IPS DF 4.7 (cell line): ENCODE measurements around the gene INTU.

Source experiments
- DNase-seq: peaks from one replicate; pipeline ENCODE4 v3.0.0-alpha.2; 2013; ENCODE audit warnings: low spot score; ENCODE audit errors: extremely low read depth

The INTU gene

DNA sequence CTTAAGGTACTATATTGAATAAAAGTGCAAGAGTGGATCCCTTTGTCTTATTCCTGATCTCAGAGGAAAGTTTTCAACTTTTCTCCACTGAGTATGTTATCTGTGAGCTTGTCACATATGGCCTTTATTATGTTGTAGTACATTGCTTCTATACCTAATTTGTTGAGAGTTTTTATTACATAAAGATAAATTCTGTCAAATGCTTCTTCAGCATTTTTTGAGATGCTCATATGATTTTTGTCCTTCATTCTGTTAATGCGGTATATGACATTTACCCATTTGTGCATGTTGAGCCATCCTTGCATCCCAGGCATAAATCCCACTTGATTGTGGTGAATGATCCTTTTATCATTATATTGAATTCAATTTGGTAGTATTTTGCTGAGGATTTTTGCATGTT lies 108.5 kb downstream of the INTU start:
- no peak for DNase-seq

DNA sequence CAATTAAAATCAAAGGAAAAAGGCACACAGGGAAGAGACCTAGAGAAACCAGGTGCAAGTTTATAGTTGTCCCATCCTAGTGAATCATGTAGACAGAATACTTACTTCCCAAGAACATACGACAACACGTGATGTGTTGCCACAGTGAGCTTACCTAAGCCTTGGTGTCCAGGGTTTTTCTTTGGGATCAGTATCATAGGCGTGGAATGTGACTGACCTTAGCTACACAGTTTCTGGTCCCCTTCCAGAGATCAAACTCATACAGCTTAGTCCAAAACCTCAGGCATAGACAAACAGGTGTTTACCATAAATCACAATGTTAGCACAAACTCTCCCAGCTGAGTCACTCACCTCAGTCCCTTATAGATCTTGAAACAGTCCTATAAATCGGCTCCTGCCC lies 115.1 kb downstream of the INTU start:
- DNase-seq, result no peak

DNA sequence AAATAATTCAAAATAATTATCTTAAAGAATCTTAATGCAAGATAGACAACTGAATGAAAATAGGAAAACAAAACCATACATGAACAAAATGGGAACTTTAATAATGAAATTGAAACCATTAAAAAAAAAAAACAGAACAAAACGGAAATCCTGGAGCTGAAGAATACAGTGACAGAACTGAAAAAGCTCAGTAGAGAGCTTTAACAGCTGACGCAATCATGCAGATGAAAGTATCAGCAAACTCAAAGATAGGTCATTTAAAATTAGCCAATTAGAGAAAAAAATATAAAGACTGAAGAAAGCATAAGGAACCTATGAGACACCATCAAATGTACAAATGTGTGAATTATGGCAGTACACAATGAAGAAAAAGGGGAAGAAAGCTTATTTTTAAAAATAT lies 116.2 kb downstream of the INTU start:
- no peak for DNase-seq

DNA sequence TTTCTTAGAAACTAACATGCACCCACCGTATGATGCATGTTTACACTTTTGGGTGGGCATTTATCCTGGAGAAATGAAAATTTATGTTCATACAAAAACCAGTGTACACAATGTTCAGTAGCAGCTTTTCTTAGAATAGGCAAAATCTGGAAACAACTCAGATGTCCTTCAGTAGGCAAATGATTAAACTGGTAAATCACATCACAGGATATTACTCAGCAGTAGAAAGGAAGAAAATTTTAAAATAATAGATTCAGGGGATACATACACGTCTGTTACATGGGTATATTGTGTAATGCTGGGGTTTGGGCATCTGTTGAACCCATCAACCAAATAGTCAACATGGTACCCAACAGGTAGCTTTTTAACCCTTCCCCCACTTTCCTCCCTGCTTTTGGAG lies 124.1 kb downstream of the INTU start:
- no peak for DNase-seq

DNA sequence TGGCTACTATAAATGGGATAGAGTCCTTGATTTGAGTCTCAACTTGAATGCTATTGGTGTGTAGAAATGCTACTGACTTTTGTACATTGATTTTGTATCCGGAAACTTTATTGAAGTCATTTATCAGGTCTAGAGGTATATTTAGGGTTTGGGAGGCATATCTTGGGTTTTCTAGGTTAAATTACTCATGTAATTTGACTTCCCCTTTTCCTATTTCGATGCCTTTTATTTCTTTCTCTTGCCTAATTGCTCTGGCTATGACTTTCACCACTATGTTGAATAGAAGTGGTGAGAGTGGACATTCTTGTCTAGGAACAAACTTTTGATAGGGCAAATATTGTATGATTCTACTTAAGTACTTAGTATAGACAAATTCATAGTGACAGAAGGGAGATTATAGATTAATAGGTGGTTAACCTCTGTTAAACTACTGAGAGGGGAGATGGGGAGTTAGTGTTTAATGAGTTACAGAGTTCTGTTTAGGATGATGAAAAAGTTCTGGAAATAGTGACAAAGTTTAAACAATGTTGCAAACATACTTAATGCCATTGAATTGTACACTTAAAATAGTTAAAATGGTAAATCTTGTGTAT lies 126.6 kb downstream of the INTU start:
- DNase-seq, result no peak

DNA sequence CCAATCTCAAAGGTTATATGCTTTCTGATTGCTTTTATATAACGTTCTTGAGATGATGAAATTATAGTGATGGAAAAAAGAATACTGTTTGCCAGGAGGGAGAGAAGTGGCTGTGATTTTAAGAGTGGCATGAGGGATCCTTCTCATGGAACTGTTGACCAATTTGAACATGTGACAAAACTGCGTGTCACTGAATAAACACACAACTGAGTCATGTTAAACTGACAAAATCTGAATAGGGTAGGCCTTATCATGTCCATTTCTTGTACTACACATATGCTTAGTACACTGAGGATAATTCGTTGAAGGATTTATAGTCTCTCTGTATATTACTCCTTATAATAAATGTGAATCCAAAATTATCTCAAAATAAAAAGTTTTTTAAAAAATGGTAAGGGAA lies 127.1 kb downstream of the INTU start:
- no peak for DNase-seq

DNA sequence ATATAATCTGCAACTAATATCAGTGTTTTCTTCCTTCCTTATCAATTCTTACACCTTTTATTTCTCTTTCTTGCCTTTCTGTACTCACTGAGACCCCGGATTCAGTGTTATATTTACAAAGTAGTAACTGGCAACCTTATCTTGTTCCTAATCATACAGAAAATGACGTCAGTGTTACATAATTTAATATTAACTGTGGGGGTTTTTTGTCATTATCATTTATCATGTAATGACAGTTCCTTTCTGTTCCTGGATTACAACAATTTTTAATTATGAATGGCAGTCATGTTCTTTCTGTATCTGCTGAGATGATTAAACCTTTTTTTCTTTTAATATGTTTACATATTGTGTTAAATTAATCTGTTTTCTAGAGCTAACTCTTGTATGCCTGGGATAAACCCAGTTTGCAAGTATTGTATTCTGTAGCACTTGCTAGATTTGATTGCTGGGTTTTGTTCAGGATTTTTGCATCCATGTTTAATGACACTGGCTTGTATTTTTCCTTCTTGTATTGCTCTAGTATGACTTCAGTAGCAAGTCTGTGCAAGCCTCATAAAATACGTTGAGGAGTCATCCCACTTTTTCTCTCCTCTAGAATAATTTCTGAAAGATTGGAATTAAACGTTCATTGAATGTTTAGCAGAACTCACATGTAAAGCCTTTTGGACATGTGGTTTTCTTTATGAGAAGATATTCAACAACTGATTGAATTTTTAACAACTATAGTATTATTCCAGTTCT lies 138.9 kb downstream of the INTU start:
- no peak for DNase-seq

DNA sequence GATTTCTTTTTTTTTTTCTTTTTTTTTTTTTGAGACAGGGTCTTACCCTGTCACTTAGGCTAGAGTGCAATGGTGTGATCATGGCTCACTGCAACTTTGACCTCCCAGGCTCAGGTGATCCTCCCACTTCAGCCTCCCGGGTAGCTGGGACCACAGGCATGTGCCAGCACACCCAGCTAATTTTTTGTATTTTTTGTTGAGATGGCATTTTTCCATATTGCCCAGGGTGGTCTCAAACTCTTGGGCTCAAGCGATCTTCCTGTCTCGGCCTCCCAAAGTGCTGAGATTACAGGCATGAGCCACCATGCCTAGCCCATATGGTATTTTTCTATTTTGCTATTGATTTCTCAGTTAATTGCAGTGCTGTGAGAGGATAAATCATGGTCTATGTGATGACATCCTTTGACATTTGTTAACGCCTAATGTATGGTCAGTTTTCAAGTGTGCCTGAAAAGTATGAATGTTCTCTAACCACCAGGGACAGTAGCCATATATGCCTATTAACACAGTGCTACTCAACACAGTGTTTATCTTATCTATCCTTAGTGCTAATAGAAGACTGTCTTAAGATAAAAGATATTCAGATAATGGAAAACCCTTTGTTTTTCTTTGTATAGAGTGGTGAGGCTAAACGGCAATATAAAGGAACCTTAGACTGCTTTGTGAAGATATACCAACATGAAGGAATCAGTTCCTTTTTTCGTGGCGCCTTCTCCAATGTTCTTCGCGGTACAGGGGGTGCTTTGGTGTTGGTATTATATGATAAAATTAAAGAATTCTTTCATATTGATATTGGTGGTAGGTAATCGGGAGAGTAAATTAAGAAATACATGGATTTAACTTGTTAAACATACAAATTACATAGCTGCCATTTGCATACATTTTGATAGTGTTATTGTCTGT lies 140.3 kb downstream of the INTU start:
- no peak for DNase-seq

DNA sequence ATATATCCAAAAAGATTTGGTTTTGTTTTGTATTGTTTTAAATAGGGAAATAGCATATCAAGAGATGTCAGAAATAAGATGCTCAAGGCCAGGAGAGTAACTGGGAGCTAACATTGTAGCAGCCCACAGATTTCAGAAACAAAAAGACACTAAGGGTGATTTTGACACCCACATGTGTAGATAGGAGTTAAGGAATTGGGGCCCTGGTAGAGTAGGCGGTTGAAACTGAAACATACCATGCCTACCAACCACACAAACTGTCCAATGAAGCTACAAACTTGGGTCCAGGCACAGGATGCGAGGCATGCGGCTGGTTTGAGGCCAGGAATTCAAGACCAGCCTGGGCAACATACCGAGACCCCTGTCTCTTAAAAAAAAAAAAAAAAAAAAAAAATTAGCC lies 143.1 kb downstream of the INTU start:
- DNase-seq, result no peak
